Common myeloid progenitor, CD34-positive (primary cell): ENCODE data around the gene SERPINE3. TPM values are rescaled to one million over a fixed set of nuclear protein-coding genes. Genes with fewer than 3 reads are reported as not detected.
A peak's percentile ranks its signal among the peaks of the same experiment; 100 is the strongest.

Experiments
- CTCF ChIA-PET: fragments of 350-600 bp; sonication (Branson Sonifier 250); formaldehyde crosslinking; loops from one replicate; lab custom pipeline; 2021; ENCODE audit warnings: antibody characterized with exemption; lab: Charles Lee
- POLR2A ChIA-PET: fragments of 350-600 bp; sonication (Branson Sonifier 250); formaldehyde crosslinking; loops from one replicate; lab custom pipeline; 2021; ENCODE audit warnings: antibody characterized with exemption; lab: Charles Lee
- DNase-seq, 3 donors: peaks; one replicate each; pipeline versions ENCODE4 v3.0.0 to v3.0.0-alpha.2; 2013
- H3K27ac ChIP-seq, 2 experiments: 1 replicate in 1 of 2; 2 replicates in 1 of 2; pipeline ENCODE4 v1.7.0; 2013; ENCODE audit warnings: inconsistent platforms in 2 of 2, low read length in 2 of 2, mild to moderate bottlenecking in 2 of 2, low read depth in 1 of 2, moderate library complexity in 1 of 2; ENCODE audit not compliant: severe bottlenecking in 2 of 2, insufficient read depth in 1 of 2, poor library complexity in 1 of 2
- H3K27me3 ChIP-seq, 5 experiments: replicated peaks in 2 of 5; 1 replicate in 3 of 5; 2 replicates in 2 of 5; pipeline versions ENCODE4 v1.6.1 to v1.7.0; 2013; ENCODE audit warnings: low read length in 4 of 5, mild to moderate bottlenecking in 2 of 5, moderate library complexity in 2 of 5, inconsistent platforms in 1 of 5; ENCODE audit not compliant: insufficient read depth in 5 of 5, control insufficient read depth in 4 of 5
- H3K36me3 ChIP-seq, 4 experiments: 1 replicate in 2 of 4; 2 replicates in 2 of 4; pipeline versions ENCODE4 v1.6.1 to v1.7.0; 2013; ENCODE audit warnings: low read length in 3 of 4, control low read depth in 1 of 4, mild to moderate bottlenecking in 1 of 4; ENCODE audit not compliant: control insufficient read depth in 4 of 4, insufficient read depth in 4 of 4
- H3K4me1 ChIP-seq, 4 experiments: 1 replicate in 3 of 4; 2 replicates in 1 of 4; pipeline versions ENCODE4 v1.6.1 to v1.7.1; 2013; ENCODE audit warnings: low read length in 3 of 4, mild to moderate bottlenecking in 3 of 4, control low read depth in 1 of 4, inconsistent platforms in 1 of 4, moderate library complexity in 1 of 4; ENCODE audit not compliant: control insufficient read depth in 4 of 4, insufficient read depth in 4 of 4; ENCODE audit errors: control extremely low read depth in 1 of 4
- H3K4me3 ChIP-seq, 7 experiments: 1 replicate in 4 of 7; 2 replicates in 3 of 7; pipeline versions ENCODE4 v1.5.1 to v1.7.0; 2013; ENCODE audit warnings: mild to moderate bottlenecking in 7 of 7, low read length in 6 of 7, moderate library complexity in 6 of 7, inconsistent platforms in 2 of 7, low read depth in 2 of 7, control low read depth in 1 of 7; ENCODE audit not compliant: insufficient read depth in 4 of 7, control insufficient read depth in 1 of 7; ENCODE audit errors: extremely low read depth in 1 of 7
- H3K9me3 ChIP-seq, 5 experiments: 1 replicate in 4 of 5; 2 replicates in 1 of 5; pipeline versions ENCODE4 v1.6.1 to v1.7.1; 2013; ENCODE audit warnings: low read length in 4 of 5, mild to moderate bottlenecking in 2 of 5, inconsistent platforms in 1 of 5, low read depth in 1 of 5, moderate library complexity in 1 of 5; ENCODE audit not compliant: control insufficient read depth in 4 of 5, insufficient read depth in 2 of 5; ENCODE audit errors: control extremely low read depth in 1 of 5
- WGBS: methylation state at CpG from one replicate; pipeline ENCODE4 v1.1.5; 2013; ENCODE audit not compliant: insufficient coverage; 5-methylcytosine and 5-hydroxymethylcytosine counted together
- polyA plus RNA-seq: library from polyadenylated mRNA; unstranded; fragments of 120-200 nt; gene quantifications from one replicate; pipeline ENCODE4 v1.2.1, GENCODE V29; 2013

SERPINE3 gene
- 0.01 TPM for polyA plus RNA-seq

- peaks cover 0 to 21% (median 13%) of the 10 kb centered on the region in 4 experiments for H3K4me1 ChIP-seq
- no peak for DNase-seq
- H3K36me3 ChIP-seq, result no peaks in the 10 kb centered on the region
- no peak within 1 kb of the TSS for H3K27ac ChIP-seq
- H3K4me3 ChIP-seq, result no peak within 1 kb of the TSS
- 92% methylated on average over 11 of the region's 11 CpGs for WGBS
- H3K9me3 ChIP-seq, result no peaks in the 10 kb centered on the region
- H3K27me3 ChIP-seq, result no peaks in the 10 kb centered on the region
- CTCF ChIA-PET, result no interaction called here
- POLR2A ChIA-PET, result interaction anchor here (0.6 kb wide), 1 partner anchor 17 kb away, joined by 7 read pairs; no protein-coding TSS in a partner anchor
Measured at GRCh38 chr13:51339354-51339753, at the start of gene SERPINE3. Gene SERPINE3, plus strand, starts transcription at chr13:51339691. Its CDS starts 1,401 bp downstream, at chr13:51341092.

DNA sequence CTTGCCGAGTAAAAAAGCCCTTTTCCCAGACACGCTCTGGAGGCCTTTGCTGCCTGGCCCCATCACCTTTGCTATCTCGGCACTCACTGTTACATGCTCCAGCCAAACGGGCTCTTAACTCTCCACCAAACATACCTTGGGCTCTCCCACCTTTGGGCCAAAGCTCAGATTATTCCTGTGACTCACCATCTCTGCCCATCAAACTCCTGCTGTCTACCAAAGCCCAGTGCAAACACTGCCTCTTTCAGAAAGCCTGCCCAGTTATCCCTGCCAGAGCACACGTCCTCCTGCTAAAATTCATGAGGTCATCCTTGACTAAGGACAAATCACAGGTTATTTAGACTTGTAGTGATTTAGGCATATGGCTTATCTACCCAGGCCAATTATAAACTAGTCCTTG lies 48.1 kb upstream of the SERPINE3 start:
- no peaks in the 10 kb centered on the region for H3K9me3 ChIP-seq
- WGBS, result 96% methylated on average over 4 of the region's 5 CpGs
- ChIA-PET POLR2A (no interaction called here), CTCF (no interaction called here)
- no peaks in the 10 kb centered on the region for H3K27me3 ChIP-seq
- no peaks in the 10 kb centered on the region for H3K4me1 ChIP-seq
- H3K36me3 ChIP-seq, result no peaks in the 10 kb centered on the region
- no peak for DNase-seq
- H3K4me3 ChIP-seq, result no peak overlapping the region
- H3K27ac ChIP-seq, result no peak overlapping the region

- H3K4me3 ChIP-seq, result no peak overlapping the region
- H3K9me3 ChIP-seq, result no peaks in the 10 kb centered on the region
- no peaks in the 10 kb centered on the region for H3K36me3 ChIP-seq
- ChIA-PET POLR2A (no interaction called here), CTCF (no interaction called here)
- 100% methylated on average over 3 of the region's 6 CpGs for WGBS
- H3K27ac ChIP-seq, result no peak overlapping the region
- DNase-seq, result no peak
- H3K4me1 ChIP-seq, result no peaks in the 10 kb centered on the region
- no peaks in the 10 kb centered on the region for H3K27me3 ChIP-seq
Measured at GRCh38 chr13:51292000-51292565, 47.4 kb upstream of the SERPINE3 start.

- H3K36me3 ChIP-seq, result no peaks in the 10 kb centered on the region
- peak in 1 of 3 donors; percentile 12 for DNase-seq
- H3K4me3 ChIP-seq, result no peak overlapping the region
- CTCF ChIA-PET, result interaction anchor here (5.2 kb wide), 1 partner anchor 10 kb away, joined by 35 read pairs; no protein-coding TSS in a partner anchor
- WGBS, result 100% methylated on average over 1 of the region's 2 CpGs
- no peaks in the 10 kb centered on the region for H3K27me3 ChIP-seq
- POLR2A ChIA-PET, result no interaction called here
- no peaks in the 10 kb centered on the region for H3K9me3 ChIP-seq
- H3K4me1 ChIP-seq, result no peaks in the 10 kb centered on the region
- H3K27ac ChIP-seq, result no peak overlapping the region
Measured at GRCh38 chr13:51297556-51297955, 41.9 kb upstream of the SERPINE3 start.

DNA sequence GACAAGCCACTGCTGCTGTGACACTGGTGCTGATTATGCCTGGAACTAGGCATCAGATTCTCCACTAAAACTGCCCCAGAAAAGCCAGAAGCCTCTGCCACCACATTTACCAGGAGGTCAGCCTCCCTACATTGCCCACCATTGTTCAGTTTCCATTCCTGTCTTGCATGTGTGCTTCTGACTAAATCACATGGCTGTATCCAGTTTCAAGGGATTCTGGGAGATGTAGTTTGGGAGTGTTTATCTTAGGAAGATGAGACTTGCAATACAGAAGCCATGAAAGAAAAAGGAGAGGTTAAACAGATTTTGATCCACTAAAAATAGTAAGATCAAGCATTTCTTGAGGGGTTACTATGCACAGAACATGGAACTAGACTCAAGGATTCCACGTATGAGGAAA lies 40.7 kb upstream of the SERPINE3 start:
- H3K36me3 ChIP-seq, result no peaks in the 10 kb centered on the region
- WGBS, result 100% methylated on average over 1 of the region's 1 CpG
- CTCF ChIA-PET, result interaction anchor here (0.8 to 5.2 kb wide), 3 partner anchors 11 to 121 kb away, joined by 3 to 35 read pairs (median 3); no protein-coding TSS in a partner anchor

DNA sequence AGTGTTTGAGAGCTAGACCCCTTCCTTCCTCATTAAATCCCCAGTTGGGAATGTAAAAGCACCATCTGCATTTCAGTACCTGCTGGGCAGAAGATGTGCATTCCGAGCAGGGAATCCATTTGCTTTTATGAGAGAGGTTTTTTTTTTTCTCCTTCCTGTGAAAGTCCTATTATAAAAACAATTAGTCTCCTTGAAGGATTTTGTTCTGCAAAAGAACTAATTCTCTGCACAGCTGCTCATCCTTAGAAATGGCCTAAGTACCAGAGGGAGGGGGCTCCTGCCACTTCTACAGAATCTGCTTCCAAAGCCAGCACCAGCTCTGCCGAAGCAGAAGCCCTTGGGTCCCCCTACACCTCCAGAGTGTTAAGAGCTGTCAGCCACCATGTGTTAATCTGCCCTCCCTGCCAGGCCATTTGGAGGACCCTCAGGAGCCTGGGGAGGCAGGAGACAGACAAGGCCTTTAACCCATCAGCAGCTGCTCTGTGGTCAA lies 36.4 kb upstream of the SERPINE3 start:
- 100% methylated on average over 2 of the region's 2 CpGs for WGBS
- ChIA-PET POLR2A (interaction anchor here (0.7 kb wide), 1 partner anchor 62 kb away, joined by 3 read pairs; no protein-coding TSS in a partner anchor), CTCF (interaction anchor here (1.2 to 2.4 kb wide), 2 partner anchors 8 to 16 kb away, joined by 3 to 14 read pairs; no protein-coding TSS in a partner anchor)
- no peak overlapping the region for H3K27ac ChIP-seq
- H3K27me3 ChIP-seq, result no peaks in the 10 kb centered on the region
- no peak overlapping the region for H3K4me3 ChIP-seq
- peaks cover 0 to under 1% (median 0%) of the 10 kb centered on the region in 4 experiments for H3K4me1 ChIP-seq
- no peaks in the 10 kb centered on the region for H3K9me3 ChIP-seq
- DNase-seq, result no peak
- H3K36me3 ChIP-seq, result no peaks in the 10 kb centered on the region

More for the DNA sequence above, 40.7 kb upstream of the SERPINE3 start:
- H3K4me3 ChIP-seq, result no peak overlapping the region
- H3K27ac ChIP-seq, result no peak overlapping the region
- H3K4me1 ChIP-seq, result no peaks in the 10 kb centered on the region
- no peak for DNase-seq
- no peaks in the 10 kb centered on the region for H3K27me3 ChIP-seq
- no peaks in the 10 kb centered on the region for H3K9me3 ChIP-seq
- POLR2A ChIA-PET, result no interaction called here

DNA sequence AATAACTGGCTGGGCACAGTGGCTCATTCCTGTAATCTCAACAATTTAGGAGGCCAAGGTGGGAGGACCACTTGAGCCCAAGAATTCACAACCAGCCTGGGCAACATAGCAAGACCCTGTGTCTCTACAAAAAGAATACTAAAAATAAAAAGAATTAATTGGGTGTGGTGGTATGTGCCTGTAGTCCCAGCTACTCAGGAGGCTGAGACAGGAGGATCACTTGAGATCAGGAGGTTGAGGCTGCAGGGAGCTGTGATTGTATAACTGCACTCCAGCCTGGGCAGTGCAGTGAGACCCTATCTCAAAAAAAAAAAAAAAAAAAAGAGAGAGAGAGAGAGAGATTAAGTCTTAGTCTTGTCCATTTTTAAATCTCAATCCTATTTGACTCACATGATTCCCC lies 35.6 kb upstream of the SERPINE3 start:
- Histone ChIP-seq H3K9me3 (no peaks in the 10 kb centered on the region), H3K4me3 (no peak overlapping the region), H3K4me1 (peaks cover 2 to 9% (median 6%) of the 10 kb centered on the region in 4 experiments), H3K27ac (no peak overlapping the region), H3K36me3 (no peaks in the 10 kb centered on the region), H3K27me3 (no peaks in the 10 kb centered on the region)
- no peak for DNase-seq
- POLR2A ChIA-PET, result no interaction called here
- CTCF ChIA-PET, result interaction anchor here (1.2 to 2.4 kb wide), 2 partner anchors 9 to 17 kb away, joined by 3 to 14 read pairs; no protein-coding TSS in a partner anchor
